Adrenal gland (tissue), 12 donors: ENCODE measurements around the gene CRYBA4. TPM values are rescaled to one million over a fixed set of nuclear protein-coding genes. Genes with fewer than 3 reads are reported as not detected.

Source experiments
- DNase-seq, 7 donors: peaks; one replicate each; pipeline ENCODE4 v3.0.0-alpha.2; 2019 to 2020
- H3K27ac ChIP-seq, 5 donors: fragments of 200-600 bp; sonication (generic) in 4 of 5; 1 replicate in 3 of 5; 2 replicates in 2 of 5; pipeline versions ENCODE4 v1.5.1 to v1.8.0; 2016 to 2020; ENCODE audit warnings: mild to moderate bottlenecking in 1 of 5
- H3K27me3 ChIP-seq: fragments of 200-600 bp; 2 replicates; pipeline ENCODE4 v1.8.0; 2021
- H3K36me3 ChIP-seq, 2 donors: fragments of 200-600 bp; replicated peaks in 1 of 2; 1 replicate in 1 of 2; 2 replicates in 1 of 2; pipeline versions ENCODE4 v1.5.1 to v1.8.0; 2018 to 2022
- H3K4me1 ChIP-seq, 2 donors: fragments of 200-600 bp; replicated peaks in 1 of 2; 1 replicate in 1 of 2; 2 replicates in 1 of 2; pipeline versions ENCODE4 v1.5.1 to v1.8.0; 2018 to 2021
- H3K4me3 ChIP-seq, 4 donors: fragments of 200-600 bp; sonication (generic) in 3 of 4; one replicate each; pipeline ENCODE4 v1.5.1; 2016 to 2018
- H3K9me3 ChIP-seq, 3 donors: fragments of 200-600 bp; sonication (generic) in 1 of 3; replicated peaks in 1 of 3; 1 replicate in 2 of 3; 2 replicates in 1 of 3; pipeline versions ENCODE4 v1.5.1 to v1.8.0; 2016 to 2021
- CTCF ChIP-seq, 6 experiments: fragments of 450-650 bp in 4 of 6; fragments of 200-600 bp in 2 of 6; sonication (generic) in 1 of 6; IDR thresholded peaks; 1 replicate in 5 of 6; 2 replicates in 1 of 6; pipeline versions ENCODE4 v1.5.1 to v1.8.0; 2016 to 2021; ENCODE audit warnings: antibody characterized with exemption in 6 of 6, mild to moderate bottlenecking in 2 of 6, moderate library complexity in 1 of 6
- POLR2A ChIP-seq, 2 donors: fragments of 450-650 bp; IDR thresholded peaks; one replicate each; pipeline ENCODE4 v1.6.1; 2017; ENCODE audit warnings: antibody characterized with exemption in 2 of 2, mild to moderate bottlenecking in 2 of 2, moderate library complexity in 1 of 2
- WGBS, 4 donors: extraction: QIAGEN DNeasy Blood & Tissue Kit in 2 of 4; methylation state at CpG; one replicate each; pipeline versions ENCODE4 v1.1.5 to v1.1.7; 2013 to 2017; 5-methylcytosine and 5-hydroxymethylcytosine counted together
- intact Hi-C, 2 donors: fragments of 100-400 bp; cut with DNase I; formaldehyde crosslinking; loops; one replicate each; pipeline versions ENCODE4 v1.14.1 to v1.15.0; 2022 to 2023
- polyA plus RNA-seq, 3 donors: library from polyadenylated mRNA; stranded (reverse); fragments of 200-250 nt in 2 of 3; fragments of 350-450 nt in 1 of 3; fragmentation: Illumina TruSeq in 1 of 3; extraction: RNeasy Lipid Tissue Mini Kit (QIAGEN cat#74804) in 1 of 3; gene quantifications; one replicate each; pipeline ENCODE4 v1.2.3, GENCODE V29; 2013 to 2014
- total RNA-seq, 9 donors: library from RNA; depleted of rRNA in 4 of 9; stranded (reverse); fragments of >200 nt in 4 of 9; fragments of 120-200 nt in 1 of 9; fragmentation: NEBNext Ultra II Directional in 1 of 9; extraction: Animal tissue kit (Norgen Biotek cat#: 25700) in 1 of 9; gene quantifications; one replicate each; pipeline versions ENCODE4 v1.1.0 to v1.2.4, GENCODE V29; 2013 to 2023
- donor health status: healthy with polysubstance abuse.
- donor health status: Bipolar disorder and iron deficiency.
- donor health status: DM: yes; HTN: yes; CAD: no.
- donor health status: DM: no; HTN: no; CAD: no.
- donor health status: DM: no; HTN: no; CAD: no.
- donor health status: DM: yes; HTN: yes; CAD: no.

Gene CRYBA4
- total and polyA plus RNA-seq, 12 donors, result not detected

DNA sequence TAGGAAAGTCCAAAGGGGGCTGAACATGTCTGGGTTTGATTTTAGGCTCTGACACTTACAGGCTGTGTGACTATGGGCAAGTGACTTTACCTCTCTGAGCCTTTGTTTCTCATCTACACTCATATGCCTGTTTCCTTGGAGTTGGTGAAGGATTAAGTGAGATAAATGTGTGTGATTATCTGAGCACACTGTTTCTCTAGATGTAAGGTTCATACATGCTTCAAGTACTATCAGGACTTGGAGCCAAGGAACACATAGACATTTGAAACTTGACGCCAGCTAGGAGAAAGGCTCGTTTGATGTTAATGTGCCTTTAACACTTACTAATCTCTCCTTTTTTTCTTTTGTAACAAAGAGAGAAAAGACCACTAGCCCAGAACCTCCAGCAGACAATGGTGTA, 13.6 kb upstream of the CRYBA4 start:
- no peaks in the 10 kb centered on the region for H3K4me1 ChIP-seq

GRCh38 chr22:26609287-26609686, 12.5 kb upstream of the CRYBA4 start:
- Histone ChIP-seq H3K4me3 (no peak overlapping the region), H3K27me3 (no peaks in the 10 kb centered on the region), H3K4me1 (no peaks in the 10 kb centered on the region), H3K9me3 (no peaks in the 10 kb centered on the region), H3K36me3 (no peaks in the 10 kb centered on the region), H3K27ac (no peak overlapping the region)
- TF ChIP-seq CTCF (IDR thresholded peaks at IDR 0.05), result no peak
- TF ChIP-seq POLR2A (IDR thresholded peaks at IDR 0.05), result no peak
- intact Hi-C loops, result no loop called here
- WGBS, 4 donors, result 71 to 82% (median 76%) methylated on average over 2 of the region's 2 CpGs
- DNase-seq, result no peak

More for the DNA sequence above, 13.6 kb upstream of the CRYBA4 start:
- Histone ChIP-seq H3K9me3 (no peaks in the 10 kb centered on the region), H3K27ac (no peak overlapping the region), H3K4me3 (no peak overlapping the region), H3K27me3 (no peaks in the 10 kb centered on the region), H3K36me3 (no peaks in the 10 kb centered on the region)
- intact Hi-C loops, result no loop called here
- TF ChIP-seq POLR2A (IDR thresholded peaks at IDR 0.05) (no peak), CTCF (IDR thresholded peaks at IDR 0.05) (no peak)
- 43 to 48% (median 43%) methylated on average over 2 of the region's 2 CpGs for WGBS, 4 donors
- DNase-seq, result no peak

DNA sequence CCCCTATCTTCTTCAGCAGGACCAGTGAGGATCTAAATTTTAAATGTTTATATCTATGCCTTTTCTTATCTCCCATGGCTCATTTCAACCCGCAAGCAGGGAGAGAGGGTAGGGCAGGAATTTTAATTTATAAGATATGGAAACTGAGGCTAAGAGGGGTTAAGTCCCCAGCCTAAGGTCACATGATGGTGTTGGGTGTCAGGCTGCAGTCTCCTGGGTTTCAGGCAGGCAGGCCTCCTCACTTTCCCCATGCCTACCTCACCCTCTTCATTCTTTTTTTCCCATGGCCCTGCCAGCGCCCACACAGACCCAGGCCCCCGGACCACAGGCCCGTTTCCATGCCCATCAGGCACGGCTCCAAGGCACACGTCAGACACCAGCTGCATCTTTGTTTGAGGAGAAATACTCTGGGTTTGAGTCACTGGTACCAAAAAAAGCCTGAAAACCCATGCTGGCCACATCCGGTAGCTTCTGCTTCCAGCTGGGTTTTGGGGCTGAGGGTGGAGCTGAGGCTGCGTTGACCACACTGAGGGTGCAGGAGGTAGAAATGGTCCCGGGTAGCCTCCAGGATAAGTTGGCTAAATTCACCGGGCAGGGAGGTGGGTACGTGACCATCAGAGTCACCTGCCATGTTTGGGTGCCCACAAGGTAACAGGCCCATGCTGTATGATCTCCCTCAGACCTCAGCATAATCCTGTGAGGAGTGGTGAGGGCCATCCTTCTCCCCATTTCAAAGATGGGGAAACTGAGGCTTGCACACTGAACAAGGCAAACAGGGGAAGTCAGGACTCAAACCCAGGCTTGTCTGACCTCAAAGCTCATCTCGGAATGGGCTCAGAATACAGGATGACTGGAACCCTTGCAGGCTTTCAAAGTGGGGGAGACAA, 11.4 kb upstream of the CRYBA4 start:
- peaks cover 5% of the 10 kb centered on the region for H3K27me3 ChIP-seq
- peak in 3 of 7 donors; percentile 19 to 31 (median 20) for DNase-seq
- intact Hi-C loops, result no loop called here
- 69 to 81% (median 78%) methylated on average over 12 of the region's 12 CpGs for WGBS, 4 donors
- no peaks in the 10 kb centered on the region for H3K4me1 ChIP-seq
- no peak overlapping the region for H3K4me3 ChIP-seq
- no peaks in the 10 kb centered on the region for H3K9me3 ChIP-seq
- TF ChIP-seq CTCF (IDR thresholded peaks at IDR 0.05), result no peak
- TF ChIP-seq POLR2A (IDR thresholded peaks at IDR 0.05), result no peak
- H3K36me3 ChIP-seq, result no peaks in the 10 kb centered on the region
- H3K27ac ChIP-seq, result no peak overlapping the region

- Histone ChIP-seq H3K9me3 (no peaks in the 10 kb centered on the region), H3K4me1 (no peaks in the 10 kb centered on the region), H3K27ac (no peak overlapping the region), H3K36me3 (no peaks in the 10 kb centered on the region), H3K4me3 (no peak overlapping the region), H3K27me3 (peaks cover 5% of the 10 kb centered on the region)
- no peak for DNase-seq
- TF ChIP-seq CTCF (IDR thresholded peaks at IDR 0.05) (no peak), POLR2A (IDR thresholded peaks at IDR 0.05) (no peak)
- WGBS, 4 donors, result 57 to 68% (median 62%) methylated on average over 2 of the region's 2 CpGs
- intact Hi-C loops, result no loop called here
Observed at GRCh38 chr22:26610996-26611395, 10.8 kb upstream of the CRYBA4 start.
